ENCODE results near the gene TTLL11. TPM values are rescaled to one million over a fixed set of nuclear protein-coding genes. Genes with fewer than 3 reads are reported as not detected.

TTLL11 gene
- total RNA-seq, 1 donor from 2014 or later: 23.9 TPM

- H3K4me1 Mint-ChIP-seq (ENCODE audit: low read depth, unreplicated experiment): peaks cover 5% of the 10 kb centered on the region
- TF ChIP-seq, protein P1, sequence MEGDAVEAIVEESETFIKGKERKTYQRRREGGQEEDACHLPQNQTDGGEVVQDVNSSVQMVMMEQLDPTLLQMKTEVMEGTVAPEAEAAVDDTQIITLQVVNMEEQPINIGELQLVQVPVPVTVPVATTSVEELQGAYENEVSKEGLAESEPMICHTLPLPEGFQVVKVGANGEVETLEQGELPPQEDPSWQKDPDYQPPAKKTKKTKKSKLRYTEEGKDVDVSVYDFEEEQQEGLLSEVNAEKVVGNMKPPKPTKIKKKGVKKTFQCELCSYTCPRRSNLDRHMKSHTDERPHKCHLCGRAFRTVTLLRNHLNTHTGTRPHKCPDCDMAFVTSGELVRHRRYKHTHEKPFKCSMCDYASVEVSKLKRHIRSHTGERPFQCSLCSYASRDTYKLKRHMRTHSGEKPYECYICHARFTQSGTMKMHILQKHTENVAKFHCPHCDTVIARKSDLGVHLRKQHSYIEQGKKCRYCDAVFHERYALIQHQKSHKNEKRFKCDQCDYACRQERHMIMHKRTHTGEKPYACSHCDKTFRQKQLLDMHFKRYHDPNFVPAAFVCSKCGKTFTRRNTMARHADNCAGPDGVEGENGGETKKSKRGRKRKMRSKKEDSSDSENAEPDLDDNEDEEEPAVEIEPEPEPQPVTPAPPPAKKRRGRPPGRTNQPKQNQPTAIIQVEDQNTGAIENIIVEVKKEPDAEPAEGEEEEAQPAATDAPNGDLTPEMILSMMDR (IDR thresholded peaks at IDR 0.05; ENCODE audit: partially characterized antibody, unreplicated experiment): no peak
- peaks cover 7% of the 10 kb centered on the region for H3K9me3 Mint-ChIP-seq (ENCODE audit: unreplicated experiment)
- H3K4me3 Mint-ChIP-seq (ENCODE audit: unreplicated experiment): no peak overlapping the region
- no peaks in the 10 kb centered on the region for H3K27me3 Mint-ChIP-seq (ENCODE audit: unreplicated experiment)
- no peak for DNase-seq
- H3K27ac Mint-ChIP-seq (ENCODE audit: unreplicated experiment): no peak overlapping the region
- peaks cover 4% of the 10 kb centered on the region for H3K36me3 Mint-ChIP-seq (ENCODE audit: unreplicated experiment)
Measured at GRCh38 chr9:121833061-121833460, 260.0 kb downstream of the TTLL11 start.

DNA sequence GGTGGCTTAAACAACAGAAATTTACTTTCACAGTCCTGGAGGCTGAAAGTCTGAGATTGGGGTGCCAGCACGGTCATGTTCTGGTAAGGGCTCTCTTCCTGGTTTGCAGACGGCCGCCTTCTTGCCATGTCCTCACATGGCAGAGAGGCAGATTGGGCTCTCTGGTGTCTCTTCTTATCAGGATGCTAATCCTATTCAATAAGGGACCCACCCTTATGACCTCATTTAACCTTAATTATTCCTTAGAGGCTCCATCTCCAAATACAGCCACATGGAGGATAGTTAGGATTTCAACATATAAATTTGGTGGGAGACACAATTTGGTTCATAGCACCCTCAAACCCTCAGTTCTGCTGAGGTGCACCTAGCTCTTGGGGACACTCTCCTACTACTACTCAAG, 261.2 kb downstream of the TTLL11 start:
- TF ChIP-seq, protein P1 (IDR thresholded peaks at IDR 0.05; ENCODE audit: partially characterized antibody, unreplicated experiment): no peak
- Mint-ChIP-seq H3K27ac (ENCODE audit: unreplicated experiment) (no peak overlapping the region), H3K4me1 (ENCODE audit: low read depth, unreplicated experiment) (peaks cover 5% of the 10 kb centered on the region), H3K27me3 (ENCODE audit: unreplicated experiment) (no peaks in the 10 kb centered on the region), H3K9me3 (ENCODE audit: unreplicated experiment) (peaks cover 7% of the 10 kb centered on the region), H3K36me3 (ENCODE audit: unreplicated experiment) (peaks cover 4% of the 10 kb centered on the region), H3K4me3 (ENCODE audit: unreplicated experiment) (no peak overlapping the region)
- no peak for DNase-seq

DNA sequence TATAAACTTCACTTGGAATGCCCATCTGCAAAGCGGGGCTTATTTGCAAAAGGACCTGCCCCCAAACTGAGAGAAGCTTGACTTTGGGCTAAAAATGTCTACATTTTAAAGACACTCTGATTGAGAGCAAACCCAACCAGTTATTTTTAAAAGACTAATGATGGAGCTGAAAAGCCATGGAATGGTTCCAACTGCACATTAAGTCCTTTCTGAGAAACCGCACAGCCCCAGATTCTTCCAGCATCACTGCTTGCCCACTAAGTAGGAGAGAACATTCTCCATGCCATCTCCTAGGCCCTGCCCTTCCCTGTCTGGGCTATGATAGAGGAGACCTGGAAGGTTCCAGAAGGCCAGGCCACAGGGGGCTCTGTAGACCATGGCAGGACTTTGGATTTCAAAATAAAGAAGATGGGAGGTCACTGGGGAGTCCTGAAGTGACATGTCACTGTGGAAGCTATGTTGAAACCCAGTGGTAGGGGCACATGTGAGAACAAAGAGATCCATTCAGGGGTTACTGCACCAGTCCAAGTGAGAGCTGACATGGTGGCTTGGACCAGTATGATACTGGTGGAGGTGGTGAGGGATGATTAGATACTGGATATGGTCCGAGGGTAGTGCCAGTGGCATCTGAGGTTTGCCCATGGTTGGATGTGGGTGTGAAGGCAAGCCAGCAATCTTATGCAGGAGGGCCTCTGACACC, 262.5 kb downstream of the TTLL11 start:
- H3K27me3 Mint-ChIP-seq (ENCODE audit: unreplicated experiment): no peaks in the 10 kb centered on the region
- H3K36me3 Mint-ChIP-seq (ENCODE audit: unreplicated experiment): no peaks in the 10 kb centered on the region
- DNase-seq: no peak
- no peak overlapping the region for H3K27ac Mint-ChIP-seq (ENCODE audit: unreplicated experiment)
- TF ChIP-seq, protein P1 (IDR thresholded peaks at IDR 0.05; ENCODE audit: partially characterized antibody, unreplicated experiment): no peak
- H3K4me1 Mint-ChIP-seq (ENCODE audit: low read depth, unreplicated experiment): peaks cover 7% of the 10 kb centered on the region
- H3K4me3 Mint-ChIP-seq (ENCODE audit: unreplicated experiment): no peak overlapping the region
- peaks cover 7% of the 10 kb centered on the region for H3K9me3 Mint-ChIP-seq (ENCODE audit: unreplicated experiment)

GRCh38 chr9:121827251-121827967, 265.7 kb downstream of the TTLL11 start:
- Mint-ChIP-seq H3K4me1 (ENCODE audit: low read depth, unreplicated experiment) (peaks cover 9% of the 10 kb centered on the region), H3K9me3 (ENCODE audit: unreplicated experiment) (peaks cover 5% of the 10 kb centered on the region), H3K27ac (ENCODE audit: unreplicated experiment) (no peak overlapping the region), H3K4me3 (ENCODE audit: unreplicated experiment) (no peak overlapping the region), H3K36me3 (ENCODE audit: unreplicated experiment) (no peaks in the 10 kb centered on the region), H3K27me3 (ENCODE audit: unreplicated experiment) (peaks cover under 1% of the 10 kb centered on the region)
- TF ChIP-seq, protein P1 (IDR thresholded peaks at IDR 0.05; ENCODE audit: partially characterized antibody, unreplicated experiment): no peak
- no peak for DNase-seq

DNA sequence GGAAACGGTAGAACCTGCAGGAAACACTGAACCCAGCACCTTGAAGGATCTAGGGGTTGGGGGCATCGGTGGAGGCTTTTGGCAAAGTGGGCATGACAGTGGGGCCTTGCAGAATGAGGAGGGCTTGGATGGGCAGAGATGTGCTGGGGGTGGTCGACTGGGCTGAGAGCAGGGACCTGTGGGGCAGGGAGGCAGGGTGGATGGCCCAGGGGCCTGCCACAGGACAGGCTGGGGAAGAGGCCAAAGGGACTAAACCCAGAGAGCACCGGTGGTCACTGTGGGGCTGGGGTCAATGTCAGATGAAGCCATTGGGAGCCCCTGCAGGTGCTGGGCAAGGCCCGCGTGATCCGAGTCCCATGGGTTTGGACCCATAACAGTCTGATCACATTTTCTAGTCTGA, 266.4 kb downstream of the TTLL11 start:
- DNase-seq: no peak

More for the DNA sequence above, 266.4 kb downstream of the TTLL11 start:
- Mint-ChIP-seq H3K27me3 (ENCODE audit: unreplicated experiment) (peaks cover 5% of the 10 kb centered on the region), H3K4me3 (ENCODE audit: unreplicated experiment) (no peak overlapping the region), H3K36me3 (ENCODE audit: unreplicated experiment) (no peaks in the 10 kb centered on the region), H3K27ac (ENCODE audit: unreplicated experiment) (no peak overlapping the region), H3K4me1 (ENCODE audit: low read depth, unreplicated experiment) (peaks cover 16% of the 10 kb centered on the region), H3K9me3 (ENCODE audit: unreplicated experiment) (peaks cover 8% of the 10 kb centered on the region)
- TF ChIP-seq, protein P1 (IDR thresholded peaks at IDR 0.05; ENCODE audit: partially characterized antibody, unreplicated experiment): no peak

All from glutamatergic neuron (in vitro differentiated cells).